Measurements from ENCODE around the gene CACNB1. TPM values are rescaled to one million over a fixed set of nuclear protein-coding genes. Genes with fewer than 3 reads are reported as not detected.

The CACNB1 gene
- total RNA-seq, 1 experiment from 2014 or later: 20.0 TPM

DNA sequence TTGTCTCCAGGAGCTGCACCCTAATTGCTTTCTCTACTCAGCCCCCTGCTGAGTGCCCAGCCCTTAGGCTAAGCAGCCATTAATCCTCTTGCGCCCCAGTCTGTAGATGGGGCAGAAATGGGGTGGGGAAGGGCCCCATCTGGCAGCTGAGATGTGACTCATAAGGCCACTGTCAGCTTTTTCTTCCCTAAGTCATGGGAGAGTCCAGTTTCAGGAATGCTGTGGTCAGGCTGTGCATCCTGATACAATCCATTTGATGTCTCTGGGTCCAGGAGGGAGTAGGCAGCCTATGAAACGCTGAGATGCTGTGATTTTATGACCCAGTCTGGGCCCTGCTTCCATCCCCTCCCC is 58.3 kb downstream of the CACNB1 start:
- H3K27ac Mint-ChIP-seq: no peak overlapping the region
- no peak overlapping the region for H2BK15ac ChIP-seq (ENCODE audit: low read depth, low read length)

More for the DNA sequence above, 58.3 kb downstream of the CACNB1 start:
- Mint-ChIP-seq H3K9me3 (no peaks in the 10 kb centered on the region; a peak in 2 of 5 replicates), H3K36me3 (ENCODE audit: insufficient read depth in 1 of 3, low read depth in 3 of 3) (no peaks in the 10 kb centered on the region), H3K4me3 (no peak overlapping the region), H3K4me1 (no peaks in the 10 kb centered on the region), H3K27me3 (ENCODE audit: low read depth) (peaks cover 6% of the 10 kb centered on the region)
- DNase-seq: no peak
- no peak overlapping the region for H2BK20ac ChIP-seq (ENCODE audit: low read depth, low read length, poor library complexity, severe bottlenecking)
- H3T11ph ChIP-seq (ENCODE audit: low read length): no peak overlapping the region
- H4K5ac ChIP-seq (ENCODE audit: insufficient read length, low read depth, low read length): no peak overlapping the region
- no peak overlapping the region for H4K8ac ChIP-seq (replicated peaks; ENCODE audit: insufficient read length, low read depth, low read length)
- H2BK12ac ChIP-seq (ENCODE audit: insufficient read length, low read depth, low read length): no peak overlapping the region
- H3K23me2 ChIP-seq (ENCODE audit: insufficient read length, low read depth, low read length, poor library complexity, severe bottlenecking): no peaks in the 10 kb centered on the region
- no peak overlapping the region for H2AFZ ChIP-seq (ENCODE audit: low read length)
- no peak overlapping the region for H3K23ac ChIP-seq (ENCODE audit: insufficient read length, low read depth, low read length)
- H3K14ac ChIP-seq (ENCODE audit: insufficient read depth, low read length): no peak overlapping the region
- no peaks in the 10 kb centered on the region for H3K9me3 ChIP-seq (ENCODE audit: control insufficient read depth, low read depth, low read length)
- H3K9ac ChIP-seq (ENCODE audit: extremely low read depth, insufficient read length, low read length): no peak overlapping the region
- no peak overlapping the region for H3K4me2 ChIP-seq (ENCODE audit: insufficient read depth, insufficient read length, low read length)
- TF ChIP-seq, protein P1, sequence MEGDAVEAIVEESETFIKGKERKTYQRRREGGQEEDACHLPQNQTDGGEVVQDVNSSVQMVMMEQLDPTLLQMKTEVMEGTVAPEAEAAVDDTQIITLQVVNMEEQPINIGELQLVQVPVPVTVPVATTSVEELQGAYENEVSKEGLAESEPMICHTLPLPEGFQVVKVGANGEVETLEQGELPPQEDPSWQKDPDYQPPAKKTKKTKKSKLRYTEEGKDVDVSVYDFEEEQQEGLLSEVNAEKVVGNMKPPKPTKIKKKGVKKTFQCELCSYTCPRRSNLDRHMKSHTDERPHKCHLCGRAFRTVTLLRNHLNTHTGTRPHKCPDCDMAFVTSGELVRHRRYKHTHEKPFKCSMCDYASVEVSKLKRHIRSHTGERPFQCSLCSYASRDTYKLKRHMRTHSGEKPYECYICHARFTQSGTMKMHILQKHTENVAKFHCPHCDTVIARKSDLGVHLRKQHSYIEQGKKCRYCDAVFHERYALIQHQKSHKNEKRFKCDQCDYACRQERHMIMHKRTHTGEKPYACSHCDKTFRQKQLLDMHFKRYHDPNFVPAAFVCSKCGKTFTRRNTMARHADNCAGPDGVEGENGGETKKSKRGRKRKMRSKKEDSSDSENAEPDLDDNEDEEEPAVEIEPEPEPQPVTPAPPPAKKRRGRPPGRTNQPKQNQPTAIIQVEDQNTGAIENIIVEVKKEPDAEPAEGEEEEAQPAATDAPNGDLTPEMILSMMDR (conservative IDR thresholded peaks at IDR 0.05): no peak
- no peak overlapping the region for H2BK120ac ChIP-seq (ENCODE audit: low read depth, low read length, poor library complexity, severe bottlenecking)
- no peaks in the 10 kb centered on the region for H3K27me3 ChIP-seq (ENCODE audit: insufficient read depth, low read length)
- H3K18ac ChIP-seq (ENCODE audit: insufficient read length, low read depth, low read length): no peak overlapping the region
- H3K4ac ChIP-seq (ENCODE audit: low read depth, low read length): no peak overlapping the region
- no peaks in the 10 kb centered on the region for H3K79me2 ChIP-seq (ENCODE audit: insufficient read depth, low read length)
- no CpG with 5 or more reads among the region's 2 CpGs for WGBS (ENCODE audit: extremely low coverage, insufficient read length, low lambda C conversion rate)
- no peak overlapping the region for H2AK5ac ChIP-seq (ENCODE audit: insufficient read length, low read length)
- H2BK5ac ChIP-seq (ENCODE audit: insufficient read length, low read length): no peak overlapping the region
- H3K79me1 ChIP-seq (ENCODE audit: insufficient read depth, low read depth, low read length, poor library complexity, severe bottlenecking): no peaks in the 10 kb centered on the region
- H3K4me1 ChIP-seq (ENCODE audit: insufficient read depth, low read length): no peaks in the 10 kb centered on the region
- no peaks in the 10 kb centered on the region for H4K20me1 ChIP-seq (ENCODE audit: control insufficient read depth, insufficient read depth, insufficient read length)
- H3K27ac ChIP-seq (ENCODE audit: insufficient read length, low read depth, low read length): no peak overlapping the region
- no peak overlapping the region for H3K56ac ChIP-seq (ENCODE audit: insufficient read length, low read depth, low read length)
- H4K91ac ChIP-seq (ENCODE audit: insufficient read length, low read depth, low read length): no peak overlapping the region

Measured in H9 (cell line).